ENCODE measurements around the gene NAALADL2. TPM values are rescaled to one million over a fixed set of nuclear protein-coding genes. Genes with fewer than 3 reads are reported as not detected.

The NAALADL2 gene
- total and polyA plus RNA-seq, 2 donors (not counting 1 experiment from before 2014, with no cell fraction given), result not detected

- no peak overlapping the region for H3K4me3 Mint-ChIP-seq
- intact Hi-C loops (cut with micrococcal nuclease), result no loop called here
Measured at GRCh38 chr3:175343946-175344345, 484.8 kb downstream of the NAALADL2 start.

More at GRCh38 chr3:175343946-175344345, 484.8 kb downstream of the NAALADL2 start:
- no peaks in the 10 kb centered on the region for H3K79me2 ChIP-seq (ENCODE audit: control insufficient read depth, insufficient read depth, low read length)
- no peaks in the 10 kb centered on the region for H3K27me3 ChIP-seq (replicated peaks in 1 of 4; ENCODE audit: control extremely low read depth in 1 of 4, control insufficient read depth in 3 of 4, insufficient read depth in 4 of 4, low read length in 3 of 4)
- H3K27ac ChIP-seq (ENCODE audit: low read length in 2 of 2), result no peak overlapping the region
- WGBS (ENCODE audit: insufficient coverage), result no CpG with 5 or more reads among the region's 3 CpGs
- no peaks in the 10 kb centered on the region for H3K9me3 ChIP-seq (ENCODE audit: control extremely low read depth in 1 of 3, control insufficient read depth in 2 of 3, insufficient read depth in 1 of 3, low read length in 2 of 3)
- H3K4me2 ChIP-seq (replicated peaks; ENCODE audit: low read depth, low read length, poor library complexity, severe bottlenecking), result no peak overlapping the region
- no peak for DNase-seq
- Mint-ChIP-seq H3K9me3 (ENCODE audit: insufficient read depth) (no peaks in the 10 kb centered on the region), H3K27ac (no peak overlapping the region), H3K4me1 (no peaks in the 10 kb centered on the region), H3K27me3 (no peaks in the 10 kb centered on the region)
- CTCF ChIA-PET, result no interaction called here
- POLR2A ChIA-PET, result no interaction called here
- H4K20me1 ChIP-seq (ENCODE audit: control insufficient read depth, insufficient read depth, low read length, poor library complexity, severe bottlenecking), result no peaks in the 10 kb centered on the region
- TF ChIP-seq CTCF (IDR thresholded peaks at IDR 0.05), result no peak
- TF ChIP-seq EZH2 (IDR thresholded peaks at IDR 0.05; ENCODE audit: borderline replicate concordance, insufficient read depth, low read depth, low read length, poor library complexity, severe bottlenecking), result no peak
- no peaks in the 10 kb centered on the region for H3K4me1 ChIP-seq (ENCODE audit: control insufficient read depth in 2 of 2, insufficient read depth in 2 of 2, low read length in 2 of 2)
- H3K36me3 ChIP-seq (replicated peaks in 1 of 2; ENCODE audit: control extremely low read depth in 1 of 2, control insufficient read depth in 1 of 2, extremely low read depth in 1 of 2, insufficient read depth in 2 of 2, low read length in 1 of 2), result no peaks in the 10 kb centered on the region
- H2AFZ ChIP-seq (ENCODE audit: insufficient read depth, low read depth, low read length, poor library complexity, severe bottlenecking), result no peak overlapping the region
- H3K4me3 ChIP-seq (ENCODE audit: control extremely low read depth in 1 of 5, extremely low read depth in 1 of 5, insufficient read depth in 1 of 5, low read depth in 2 of 5, low read length in 4 of 5), result no peak overlapping the region
- no peak for ATAC-seq (ENCODE audit: low read depth)
- H3K9ac ChIP-seq (ENCODE audit: low read length), result no peak overlapping the region

Measured in B cell (primary cell).